GM18499 (cell line): ENCODE results near the gene SNRNP70.
"Not testable (repeated sequence)": the region's sequence is repeated elsewhere in the genome, so short reads cannot be mapped to it uniquely, and the experiment has no call there.

ENCODE experiments used
- ATAC-seq: cut with Tn5 transposase; IDR thresholded peaks from one replicate; pipeline ENCODE4 v1.9.1; 2021; ENCODE audit warnings: moderate number of reproducible peaks; ENCODE audit not compliant: insufficient read depth, unreplicated experiment

Gene SNRNP70

DNA sequence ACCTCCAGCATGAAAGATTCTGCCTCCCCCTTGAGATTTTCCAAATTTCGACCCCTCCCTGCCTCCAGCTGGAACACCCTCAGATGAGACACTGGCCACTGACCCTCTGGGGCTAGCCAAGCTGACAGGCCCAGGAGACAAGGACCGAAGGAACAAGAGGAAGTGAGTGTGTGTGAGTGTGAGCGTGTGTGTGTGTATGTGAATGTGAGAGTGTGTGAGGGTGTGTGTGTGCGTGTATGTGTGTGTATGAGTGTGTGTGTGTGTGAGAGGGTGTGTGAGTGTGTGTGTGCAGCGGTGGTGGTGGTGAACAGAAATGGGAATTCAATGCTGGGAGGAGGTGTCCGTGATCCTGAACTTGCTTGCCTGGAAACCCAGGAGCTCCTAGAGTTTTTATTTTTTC lies 56.1 kb downstream of the SNRNP70 start:
- no peak for ATAC-seq

DNA sequence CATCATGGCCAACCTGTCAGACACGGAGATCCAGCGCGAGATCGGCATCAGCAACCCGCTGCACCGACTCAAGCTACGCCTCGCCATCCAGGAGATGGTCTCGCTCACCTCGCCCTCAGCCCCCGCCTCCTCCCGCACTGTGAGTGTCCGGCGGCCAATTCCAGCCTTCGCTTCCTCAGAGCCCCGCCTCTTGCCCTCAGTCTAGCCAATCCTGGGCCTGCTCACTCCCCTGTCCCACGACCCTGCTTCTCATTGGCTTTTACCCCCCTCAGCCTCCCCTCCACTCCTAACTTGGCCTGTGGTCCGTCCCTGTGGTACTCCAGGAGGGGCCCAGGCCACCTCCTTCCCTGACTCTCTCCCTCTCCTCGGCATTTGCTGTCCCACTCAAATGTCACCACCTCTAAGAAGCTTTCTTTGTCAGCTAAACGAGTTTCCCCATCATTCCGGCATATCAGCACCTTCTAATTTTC lies 57.6 kb downstream of the SNRNP70 start:
- ATAC-seq, result no peak

DNA sequence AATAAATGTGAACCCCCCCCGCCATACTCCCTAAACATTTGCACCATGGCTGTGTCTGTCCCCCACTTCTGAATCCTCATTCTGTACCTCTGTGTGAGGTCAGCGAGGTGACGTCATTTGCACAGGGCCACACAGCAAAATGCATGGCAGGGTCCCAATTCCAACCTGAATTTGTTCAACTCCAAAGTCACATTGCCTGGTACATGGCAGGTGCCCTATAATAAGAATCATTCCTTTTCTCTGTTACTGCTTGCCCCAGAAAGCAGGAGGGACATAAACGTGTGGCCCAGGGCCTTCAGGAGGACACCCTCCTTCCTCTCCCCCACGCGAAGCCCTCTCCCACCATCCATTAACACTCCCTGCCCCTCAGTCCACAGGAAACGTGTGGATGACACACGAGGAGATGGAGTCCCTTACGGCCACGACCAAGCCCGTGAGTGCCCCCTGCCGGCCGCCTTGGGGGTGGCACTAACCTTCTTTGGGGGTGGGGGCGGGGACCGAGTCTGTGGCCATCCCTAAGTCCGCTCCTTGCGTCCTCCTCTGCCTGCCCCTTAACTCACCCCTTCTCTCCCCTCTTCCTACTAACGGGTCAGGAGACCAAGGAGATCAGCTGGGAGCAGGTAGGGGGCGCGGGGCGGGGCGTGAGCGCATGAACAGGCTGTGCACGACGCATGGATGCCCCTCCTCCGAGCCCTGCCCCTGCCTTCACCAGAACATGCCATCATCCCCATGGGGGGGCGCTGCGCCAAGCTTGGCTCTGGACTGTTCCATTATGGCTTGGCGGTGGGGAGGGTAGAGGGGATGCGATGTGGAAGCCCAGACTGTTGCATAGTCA lies 60.5 kb downstream of the SNRNP70 start:
- ATAC-seq, result no peak

DNA sequence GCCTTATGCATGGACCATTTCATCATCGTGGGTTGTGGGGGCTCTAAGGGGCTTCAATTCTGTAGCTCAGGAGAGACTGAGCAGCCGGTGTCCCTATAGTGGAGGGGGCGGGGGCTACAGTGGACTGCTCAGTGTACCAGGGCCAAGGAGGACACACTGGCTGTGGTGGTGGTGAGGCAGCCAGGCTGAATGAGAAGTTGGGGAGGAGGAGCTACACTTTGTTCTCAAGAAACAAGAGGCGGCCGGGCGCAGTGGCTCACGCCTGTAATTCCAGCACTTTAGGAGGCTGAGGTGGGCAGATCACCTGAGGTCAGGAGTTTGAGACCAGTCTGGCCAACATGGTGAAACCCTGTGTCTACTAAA lies 61.1 kb downstream of the SNRNP70 start:
- ATAC-seq, result not testable (repeated sequence)

DNA sequence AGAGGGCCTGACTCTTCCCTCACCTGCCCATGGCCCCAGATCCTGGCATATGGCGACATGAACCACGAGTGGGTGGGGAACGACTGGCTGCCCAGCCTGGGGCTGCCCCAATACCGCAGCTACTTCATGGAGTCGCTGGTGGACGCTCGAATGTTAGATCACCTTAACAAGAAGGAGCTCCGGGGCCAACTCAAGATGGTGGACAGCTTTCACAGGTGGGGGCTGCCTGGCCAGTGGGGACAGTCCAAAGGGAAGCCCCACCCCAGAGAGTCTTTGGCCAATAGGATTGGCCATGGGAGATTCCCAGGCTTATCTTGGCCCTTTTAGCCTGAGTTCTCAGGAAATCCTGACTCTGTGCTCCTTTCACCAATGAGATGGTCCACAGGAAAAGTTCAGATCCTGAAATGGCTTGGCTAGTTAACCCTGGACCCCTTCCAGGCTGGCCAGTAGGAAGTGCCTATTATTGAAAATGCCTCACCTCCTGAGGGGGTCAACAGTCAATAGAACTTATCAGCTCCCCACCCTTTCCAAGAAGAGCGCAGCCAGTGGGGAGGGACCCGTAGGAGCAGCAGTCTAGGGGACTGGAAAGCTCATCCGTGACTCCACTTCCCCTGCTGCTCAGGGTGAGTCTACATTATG lies 62.9 kb downstream of the SNRNP70 start:
- no peak for ATAC-seq

DNA sequence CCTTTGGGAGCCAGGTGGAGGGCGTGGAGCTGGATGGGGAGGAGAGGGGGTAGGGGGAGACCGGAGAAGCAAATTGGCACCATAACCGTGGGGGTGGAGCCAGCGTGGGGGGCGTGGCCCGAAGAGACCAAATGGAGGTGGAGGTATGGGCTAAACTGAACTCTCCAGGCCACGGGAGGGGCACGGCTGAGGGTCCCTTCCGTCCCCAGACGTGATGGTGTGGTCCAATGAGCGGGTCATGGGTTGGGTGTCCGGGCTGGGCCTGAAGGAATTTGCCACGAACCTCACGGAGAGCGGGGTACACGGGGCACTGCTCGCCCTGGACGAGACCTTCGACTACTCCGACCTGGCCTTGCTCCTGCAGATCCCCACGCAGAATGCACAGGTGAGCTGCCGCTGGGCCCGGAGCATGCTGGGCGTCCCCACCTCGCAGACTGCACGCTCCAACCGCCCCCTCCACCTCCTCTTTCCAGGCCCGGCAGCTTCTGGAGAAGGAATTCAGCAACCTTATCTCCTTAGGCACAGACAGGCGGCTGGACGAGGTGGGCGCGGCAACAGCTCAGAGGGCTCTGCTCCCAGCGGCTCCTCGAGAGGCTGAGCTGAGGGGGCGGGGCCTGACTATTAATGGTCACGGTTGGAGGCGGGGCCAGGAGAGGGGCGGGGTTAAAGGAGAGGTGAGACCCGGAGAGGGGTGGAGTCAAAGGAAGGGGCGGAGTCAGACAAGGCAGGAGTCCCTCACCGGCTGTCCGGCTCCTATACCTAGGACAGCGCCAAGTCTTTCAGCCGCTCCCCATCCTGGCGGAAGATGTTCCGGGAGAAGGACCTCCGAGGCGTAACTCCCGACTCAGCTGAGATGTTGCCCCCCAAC lies 63.8 kb downstream of the SNRNP70 start:
- no peak for ATAC-seq

DNA sequence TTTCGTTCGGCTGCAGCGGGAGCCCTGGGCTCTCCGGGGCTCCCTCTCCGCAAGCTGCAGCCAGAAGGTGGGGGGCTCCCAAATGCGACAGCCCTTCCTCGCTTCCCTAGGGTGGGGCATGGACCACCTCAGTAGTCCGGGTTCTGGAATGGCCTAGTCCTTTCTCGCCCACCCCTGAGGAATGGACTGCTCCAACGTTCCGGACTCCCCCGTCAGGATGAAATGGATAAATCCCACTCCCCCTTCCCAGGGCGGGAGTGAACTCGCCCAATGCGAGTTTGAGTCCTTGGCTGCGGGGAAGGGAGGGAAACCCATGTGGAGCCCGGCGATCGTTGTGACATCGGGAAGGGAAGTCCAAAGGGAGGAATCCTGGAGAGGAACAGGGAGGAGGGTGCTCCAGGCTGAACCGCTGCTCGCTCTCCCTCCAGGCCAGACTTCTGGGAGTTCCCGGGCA lies 64.4 kb downstream of the SNRNP70 start:
- ATAC-seq, result no peak

DNA sequence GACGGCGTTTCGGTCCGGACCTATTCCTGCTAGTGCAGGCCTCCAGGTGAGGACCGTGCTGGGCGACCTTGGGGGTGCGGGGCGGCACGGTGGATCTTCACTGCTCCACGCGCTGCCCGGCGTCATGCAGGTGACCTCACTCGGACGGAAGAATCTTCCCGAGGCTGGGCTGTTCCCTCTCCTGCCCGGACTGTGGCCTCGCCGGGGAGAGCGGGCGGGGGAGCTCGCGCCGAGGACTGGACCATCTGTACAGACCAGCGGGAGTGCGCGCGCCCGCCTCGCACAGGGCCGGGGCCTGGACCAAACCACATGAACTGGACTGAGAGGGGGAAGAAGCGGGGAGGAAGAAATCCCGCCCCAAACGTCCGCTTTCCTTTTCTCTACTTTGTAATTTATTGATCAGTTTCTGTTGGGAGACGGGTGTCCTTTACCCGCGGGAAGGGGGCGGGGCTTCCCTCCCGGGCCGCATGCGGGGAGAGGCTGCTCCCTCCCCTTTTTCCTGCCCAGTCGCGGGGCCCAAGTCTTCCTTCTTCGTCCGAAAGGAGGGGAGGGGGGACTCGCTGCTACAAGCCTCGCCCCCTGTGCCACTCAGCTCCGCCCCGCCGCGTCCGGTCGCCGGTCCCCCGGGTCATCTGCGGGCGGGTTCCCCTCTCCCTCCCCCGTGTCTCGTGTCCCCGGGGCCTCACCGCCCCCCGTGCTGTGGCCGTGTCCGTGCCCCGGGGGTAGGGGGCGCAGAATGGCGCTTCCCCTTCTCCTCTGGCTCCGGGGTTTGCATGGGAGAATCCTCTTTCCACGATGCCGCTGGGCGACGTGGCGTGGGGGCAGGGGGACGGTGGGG lies 65.1 kb downstream of the SNRNP70 start:
- ATAC-seq, result no peak

DNA sequence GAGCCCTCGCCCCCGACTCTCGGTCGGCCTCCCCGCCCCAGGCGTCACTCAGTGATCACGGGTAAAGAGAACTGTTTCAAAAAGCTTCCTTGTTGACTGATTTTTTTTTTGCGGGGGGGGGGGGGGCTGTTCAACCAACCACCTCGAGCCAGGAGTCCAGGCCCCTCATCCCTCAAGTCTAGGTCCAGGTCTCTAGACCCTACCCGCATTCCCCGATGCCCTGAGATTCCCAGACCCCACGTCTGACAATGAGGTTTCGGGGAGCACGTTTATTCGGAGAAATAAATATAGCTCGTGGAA lies 65.6 kb downstream of the SNRNP70 start:
- no peak for ATAC-seq

DNA sequence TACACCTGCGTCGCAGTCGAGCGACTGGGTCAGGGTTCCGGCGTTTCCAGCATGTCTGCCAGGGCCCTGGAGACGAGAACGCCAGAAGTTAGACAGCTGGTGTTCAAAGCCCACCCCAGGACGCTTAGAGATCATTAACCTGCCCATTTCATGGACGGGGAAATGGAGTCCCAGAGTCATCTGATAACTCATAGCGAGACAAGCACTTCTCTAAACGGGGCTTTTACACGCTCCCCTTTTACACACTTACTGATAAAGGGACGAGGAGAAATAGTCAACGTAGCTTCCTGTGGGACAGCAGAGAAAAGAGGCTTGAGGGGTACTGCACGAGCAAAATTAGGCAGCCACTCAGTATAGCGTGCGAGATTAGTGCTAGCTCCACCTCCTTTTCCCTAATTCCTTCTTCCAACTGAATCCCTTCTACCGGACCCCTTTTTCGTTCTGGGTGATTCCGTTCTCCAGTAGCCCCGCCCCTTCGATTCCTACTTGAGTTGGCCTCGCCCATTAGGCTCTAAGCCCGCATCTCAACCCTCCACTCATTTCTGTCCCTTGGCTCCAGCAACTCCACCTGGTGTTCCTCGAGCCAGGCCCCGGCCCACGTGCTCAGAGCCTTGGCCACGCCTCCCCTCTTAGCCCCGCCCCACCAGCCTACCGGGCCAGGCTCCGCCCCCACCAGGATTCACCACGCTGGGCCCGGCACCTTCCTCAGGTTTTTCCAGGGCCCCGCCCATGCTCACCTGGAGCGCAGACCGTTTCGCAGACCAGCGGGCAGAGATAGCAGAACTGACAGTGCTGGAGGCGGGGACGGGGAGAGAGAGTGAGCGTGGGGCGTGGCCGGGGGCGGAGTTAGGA lies 66.2 kb downstream of the SNRNP70 start:
- ATAC-seq, result no peak

DNA sequence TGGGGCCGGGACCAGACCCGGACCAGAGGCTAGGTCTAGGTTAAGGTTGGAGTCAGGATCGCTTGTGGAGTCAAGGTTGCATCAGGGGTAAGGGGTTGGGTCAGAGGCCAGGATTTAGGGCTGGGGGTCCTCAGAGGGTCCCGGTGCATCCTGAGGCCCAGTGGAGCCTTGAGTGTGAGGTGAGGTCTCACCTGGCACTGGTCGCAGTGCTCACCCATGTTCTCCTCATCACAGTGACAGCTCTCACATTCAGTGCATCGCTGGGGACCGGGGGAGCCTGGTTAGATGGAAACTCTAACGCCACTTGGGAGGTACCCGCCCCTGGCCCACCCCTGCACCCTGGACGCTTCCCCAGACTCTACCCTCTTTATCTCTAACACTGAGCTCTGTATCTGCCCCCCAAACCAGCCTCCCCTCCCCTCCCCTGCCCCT lies 66.9 kb downstream of the SNRNP70 start:
- ATAC-seq, result no peak

DNA sequence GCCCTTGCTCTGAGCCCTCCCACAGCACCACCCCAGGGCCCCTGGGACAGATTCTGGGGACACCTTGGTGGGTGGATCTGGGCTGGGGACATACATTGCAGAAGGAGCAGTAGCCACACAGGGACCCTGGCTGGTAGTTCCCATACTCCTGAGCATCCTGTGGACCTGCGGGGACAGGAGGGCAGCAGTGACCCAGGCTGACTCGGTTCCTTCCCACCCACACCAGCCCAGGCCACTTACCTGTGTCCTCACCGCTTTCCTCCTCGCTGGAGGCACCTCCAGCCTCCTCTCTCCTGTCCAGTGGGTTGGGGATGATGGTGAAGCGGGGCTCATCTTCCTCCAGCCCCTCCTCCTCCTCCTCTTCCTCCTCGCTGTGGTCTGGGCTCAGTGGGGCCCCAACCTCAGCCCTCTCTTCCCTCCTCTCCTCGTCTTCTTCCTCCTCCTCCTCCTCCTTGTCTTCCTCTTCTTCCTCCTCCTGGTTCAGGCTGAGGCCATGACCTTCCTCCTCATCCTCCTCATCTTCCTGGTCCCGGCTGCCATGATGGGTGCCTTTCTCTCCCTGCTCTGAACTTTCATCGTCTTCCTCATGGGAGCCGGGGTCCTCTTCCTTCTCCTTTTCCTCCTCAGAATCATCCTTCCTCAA lies 68.0 kb downstream of the SNRNP70 start:
- ATAC-seq, result no peak

DNA sequence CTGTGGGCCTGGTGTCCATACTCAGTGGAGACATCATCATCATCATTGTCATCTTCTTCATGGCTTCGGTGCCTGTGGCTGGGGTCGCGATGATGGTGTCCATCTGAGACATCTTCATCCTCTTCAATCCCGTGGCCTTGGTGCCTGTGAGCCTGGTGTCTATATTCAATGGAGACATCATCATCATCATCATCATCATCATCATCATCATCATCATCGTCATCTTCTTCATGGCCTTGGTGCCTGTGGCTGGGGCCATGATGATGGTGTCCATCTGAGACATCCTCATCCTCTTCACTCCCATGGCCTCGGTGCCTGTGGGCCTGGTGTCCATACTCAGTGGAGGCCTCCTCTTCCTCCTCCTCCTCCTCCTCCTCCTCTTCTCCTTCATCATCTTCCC lies 69.0 kb downstream of the SNRNP70 start:
- no peak for ATAC-seq

DNA sequence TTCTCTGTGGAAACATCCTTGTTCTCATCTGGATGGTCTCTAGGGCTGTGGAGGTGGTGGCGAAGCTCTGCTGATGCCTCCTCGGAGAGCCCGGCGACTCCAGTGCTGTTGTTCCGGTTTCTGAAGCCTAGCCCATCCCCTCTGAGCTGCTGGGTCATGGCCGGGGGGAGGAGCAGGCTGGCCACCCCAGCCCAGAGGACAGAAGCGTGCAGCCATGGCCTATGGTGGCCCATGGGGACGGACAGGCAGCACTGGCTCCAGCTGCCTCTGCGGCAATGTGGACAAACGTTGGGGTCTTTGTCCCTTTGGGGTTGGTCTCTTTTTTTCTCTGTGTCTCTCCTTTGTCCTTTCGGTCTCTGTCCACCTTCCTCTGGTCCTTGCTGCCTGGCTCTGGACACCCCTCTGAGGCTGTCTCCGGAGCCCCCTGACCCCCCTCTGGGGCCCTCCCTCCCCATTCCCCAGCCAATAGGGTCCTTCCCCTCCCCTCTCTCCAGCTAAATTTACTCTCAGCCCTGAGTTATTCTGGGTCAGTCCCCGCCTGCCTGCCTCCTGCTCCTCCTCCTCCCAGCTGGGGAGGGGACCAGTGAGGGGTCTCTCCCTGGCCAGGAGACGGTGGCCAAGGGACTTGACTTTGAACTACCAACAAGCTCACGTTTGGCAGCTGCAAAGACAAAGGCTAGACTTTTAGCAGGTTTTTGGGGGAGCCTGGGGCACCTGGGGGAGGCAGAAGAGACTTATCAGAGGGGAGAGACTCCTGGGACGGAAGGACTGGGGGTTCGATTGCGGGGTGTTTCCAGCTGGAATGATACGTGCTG lies 70.0 kb downstream of the SNRNP70 start, which contains the start of gene HRC:
HRC (minus strand) TSS at position 392 of the 815 bp plus-strand sequence; CDS start at position 233, 159 bp downstream.
- no peak for ATAC-seq

DNA sequence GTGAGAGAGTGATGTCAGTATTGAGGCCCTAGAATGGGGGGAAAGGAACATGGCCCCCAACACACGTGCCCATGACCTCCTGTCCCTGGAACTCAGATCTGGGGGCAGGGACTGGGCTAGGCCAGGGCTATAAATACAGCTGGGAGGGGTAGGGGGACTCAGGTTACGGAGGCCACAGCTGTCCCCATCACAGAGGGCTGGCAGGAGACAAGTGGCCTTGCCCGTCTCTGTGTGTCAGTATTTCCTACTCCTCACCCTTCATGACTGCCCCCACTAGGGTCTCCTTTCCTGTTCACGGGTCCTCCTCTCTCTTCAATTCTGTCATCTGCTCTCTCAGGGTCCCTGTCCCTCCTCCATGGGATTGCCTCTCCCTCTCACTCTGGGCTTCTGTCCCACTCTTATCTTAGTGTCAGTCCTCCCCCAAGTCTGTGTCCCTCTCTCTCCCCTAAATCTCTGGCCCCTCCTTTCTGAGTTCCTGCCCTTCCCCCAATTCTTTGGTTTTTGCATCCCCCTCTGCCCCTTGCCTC lies 70.6 kb downstream of the SNRNP70 start:
- no peak for ATAC-seq

DNA sequence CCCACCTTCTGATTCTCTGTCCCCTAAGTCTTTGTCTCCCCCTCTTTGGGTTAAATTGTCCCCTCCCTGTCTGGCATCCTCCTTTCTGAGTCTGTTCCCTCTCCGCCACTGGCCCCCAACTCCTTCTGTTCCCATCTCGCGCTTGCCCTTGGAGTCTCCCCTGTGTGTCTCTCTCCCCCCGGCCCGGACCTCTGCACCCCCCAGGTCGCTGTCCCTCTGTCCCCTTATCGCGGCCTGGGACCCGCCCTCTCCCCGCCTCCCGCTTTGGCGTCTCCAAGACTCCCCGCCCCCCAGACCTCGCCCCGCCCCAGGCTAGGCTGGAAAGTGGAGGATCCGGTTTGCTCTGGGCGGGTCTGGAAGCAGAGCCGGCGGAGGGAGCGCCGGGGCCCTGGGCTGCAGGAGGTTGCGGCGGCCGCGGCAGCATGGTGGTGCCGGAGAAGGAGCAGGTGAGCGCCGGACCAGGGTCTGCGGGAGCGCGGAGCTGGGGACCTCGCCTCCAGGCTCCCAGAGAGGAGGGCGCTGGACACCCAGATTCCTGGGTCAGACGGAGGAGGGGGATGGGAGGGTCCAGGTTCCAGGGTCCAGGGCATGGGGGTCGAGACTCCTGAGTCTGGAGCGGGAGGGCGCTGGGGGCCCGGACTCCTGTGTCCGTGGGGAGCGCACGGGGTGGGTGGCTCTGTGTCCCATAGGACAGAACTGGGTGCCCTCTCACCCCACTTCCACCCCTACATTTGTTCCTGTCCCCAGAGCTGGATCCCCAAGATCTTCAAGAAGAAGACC lies 72.4 kb downstream of the SNRNP70 start, which contains the start of gene TRPM4:
TRPM4 (plus strand) TSS at position 348 of the 780 bp plus-strand sequence; CDS start at position 423, 75 bp downstream.
- no peak for ATAC-seq
